Eye (tissue), 1 donor: ENCODE measurements around the gene KAT6B.
A peak's percentile ranks its signal among the peaks of the same experiment; 100 is the strongest.

Experiments
- DNase-seq: peaks from one replicate; pipeline ENCODE4 v3.0.0-alpha.2; 2015

KAT6B gene

DNA sequence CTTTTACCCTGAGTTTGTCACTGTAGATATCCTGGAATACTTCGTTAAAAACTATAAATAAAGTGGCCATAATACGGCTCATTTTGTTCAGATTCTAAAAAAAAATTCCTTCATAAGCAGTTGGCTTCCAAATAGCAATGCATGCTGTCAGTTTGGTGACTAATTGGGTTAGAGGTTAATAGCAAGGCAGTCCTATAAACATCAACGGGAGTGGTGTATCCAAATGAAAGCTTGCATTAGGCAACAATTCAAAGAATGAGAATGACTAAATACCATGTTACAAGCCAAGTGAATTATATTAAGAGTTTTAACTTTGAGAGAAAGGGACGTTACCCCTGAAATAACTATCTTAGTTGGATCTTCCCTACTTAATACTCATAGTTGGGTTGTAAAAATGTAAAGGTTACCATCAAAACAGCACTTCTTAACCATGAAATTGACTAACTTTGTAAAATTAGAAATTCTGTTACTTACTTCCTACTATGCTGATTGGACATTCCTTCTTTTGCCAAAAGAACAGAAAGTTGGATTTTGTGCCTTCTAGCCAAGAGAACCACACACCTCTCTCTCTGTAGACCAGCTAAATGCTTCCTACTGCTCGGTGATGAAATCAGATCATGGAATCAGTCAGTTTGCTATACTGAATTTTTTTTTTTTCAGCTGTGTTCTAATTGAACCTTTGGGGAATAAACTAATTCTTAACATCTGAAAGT lies 98.0 kb downstream of the KAT6B start:
- peak; percentile 66 for DNase-seq

GRCh38 chr10:74925291-74925690 lies 98.9 kb downstream of the KAT6B start:
- no peak for DNase-seq

GRCh38 chr10:74925708-74926107 lies 99.3 kb downstream of the KAT6B start:
- DNase-seq, result no peak

DNA sequence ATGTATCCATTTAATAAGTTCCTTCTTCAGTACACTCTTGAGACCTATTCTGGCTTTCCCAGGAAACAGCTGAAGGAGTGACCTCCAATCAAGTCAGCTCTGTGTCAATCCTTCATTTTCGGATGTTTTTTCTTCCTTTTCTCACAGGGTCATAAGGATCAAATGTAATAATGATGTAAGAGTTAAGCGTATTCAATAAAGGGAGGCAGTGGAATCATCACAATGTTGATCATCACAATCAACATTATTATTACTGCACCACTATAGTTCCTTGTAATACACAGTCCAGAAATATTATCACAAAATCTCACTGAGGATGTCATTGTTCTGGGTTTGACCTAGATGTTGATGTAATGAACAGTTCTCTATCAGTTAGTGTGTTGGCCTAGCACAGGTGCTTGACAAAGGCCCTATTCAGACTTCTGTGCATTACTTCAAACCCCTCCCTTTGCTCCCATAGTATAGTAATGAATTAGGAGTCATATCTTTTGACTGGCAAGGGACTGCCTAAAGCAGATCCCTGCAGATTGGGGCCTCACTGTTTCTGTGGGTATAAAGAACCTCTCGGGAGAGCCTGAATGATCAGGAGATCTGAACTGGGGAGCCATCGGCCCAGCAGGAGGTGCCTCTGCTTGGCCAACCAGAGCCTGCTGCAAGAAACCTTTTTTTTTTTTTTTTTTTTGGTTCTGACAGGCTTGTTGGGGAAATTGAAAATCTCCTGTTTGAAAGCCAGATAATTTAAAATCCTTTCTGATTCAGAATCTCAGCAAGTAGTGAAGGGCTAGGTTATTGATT lies 100.6 kb downstream of the KAT6B start:
- no peak for DNase-seq

DNA sequence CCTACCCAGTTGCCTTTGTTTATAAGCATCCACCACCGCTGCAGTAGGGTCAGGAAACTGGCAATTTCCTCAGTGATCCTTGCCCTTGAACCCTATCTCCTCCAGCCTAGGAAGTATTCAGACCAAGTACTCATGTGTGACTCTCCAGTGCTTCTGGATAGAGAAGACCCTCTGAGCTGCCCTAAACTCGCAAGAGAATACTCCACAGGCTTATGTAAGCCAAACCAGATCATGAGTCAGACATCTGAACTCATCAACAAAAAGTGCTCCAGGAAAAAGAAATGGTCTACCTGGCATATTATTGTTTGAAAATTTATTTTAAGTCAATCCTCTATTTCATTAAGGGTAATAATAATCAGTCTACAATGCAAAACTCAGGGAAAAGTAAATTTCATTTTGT lies 101.3 kb downstream of the KAT6B start:
- DNase-seq, result no peak

GRCh38 chr10:74928742-74929191 lies 102.4 kb downstream of the KAT6B start:
- no peak for DNase-seq

- DNase-seq, result no peak
Observed at GRCh38 chr10:74929197-74929596, 102.8 kb downstream of the KAT6B start.

GRCh38 chr10:74930965-74931364 lies 104.6 kb downstream of the KAT6B start:
- DNase-seq, result no peak

DNA sequence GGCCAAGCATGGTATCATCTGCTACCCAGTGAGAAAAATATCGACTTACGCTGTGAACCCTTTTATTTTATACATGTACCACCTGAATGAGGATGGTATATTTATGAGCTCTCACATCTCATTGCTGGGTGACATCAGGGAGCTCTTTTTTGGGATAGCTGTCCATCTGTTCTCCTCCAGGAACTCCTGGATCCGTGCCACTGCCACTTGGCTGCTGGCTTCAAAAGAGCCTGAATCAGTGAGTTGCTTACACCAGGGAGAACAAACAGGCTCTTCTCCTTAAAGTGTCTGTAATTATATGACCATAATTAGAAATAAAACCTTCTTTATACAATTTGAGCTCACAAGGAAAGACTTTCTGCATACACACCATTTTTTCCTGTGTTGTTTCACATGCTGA lies 106.2 kb downstream of the KAT6B start:
- DNase-seq, result no peak

- DNase-seq, result no peak
Observed at GRCh38 chr10:74934100-74934812, 107.9 kb downstream of the KAT6B start.

DNA sequence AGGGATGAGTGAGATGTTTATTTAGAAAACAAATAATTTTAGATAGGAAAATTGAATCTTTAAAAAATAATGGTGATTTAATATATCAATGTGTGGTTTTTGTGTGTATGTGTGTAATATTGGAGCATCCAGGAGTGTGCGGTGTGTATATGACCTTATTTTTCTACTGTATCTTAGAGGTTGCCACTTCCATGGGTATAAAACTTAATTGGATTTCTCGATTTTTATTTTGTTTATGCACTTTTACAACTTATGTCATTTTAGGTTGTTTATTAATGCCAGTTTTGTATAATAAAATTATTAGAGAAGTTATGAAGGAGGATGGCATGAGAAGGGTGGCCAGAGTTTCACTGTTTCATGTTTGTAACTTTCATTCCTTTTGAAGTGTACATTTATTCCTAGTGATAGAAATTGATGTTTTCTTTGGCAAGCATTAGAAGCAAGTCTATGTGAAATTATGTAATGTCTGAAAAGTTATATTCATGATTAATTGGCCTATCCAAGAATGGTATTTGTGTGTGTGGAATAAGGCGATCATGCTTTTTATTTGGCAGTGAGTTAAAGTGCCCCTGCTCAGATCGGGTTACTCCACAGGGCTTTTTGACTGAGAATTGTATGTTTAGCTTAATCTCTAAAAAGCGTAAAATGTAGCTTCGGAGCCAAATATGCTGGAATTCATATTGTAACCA lies 110.3 kb downstream of the KAT6B start:
- DNase-seq, result peak; percentile 59

GRCh38 chr10:74937266-74937856 lies 111.0 kb downstream of the KAT6B start:
- DNase-seq, result no peak

DNA sequence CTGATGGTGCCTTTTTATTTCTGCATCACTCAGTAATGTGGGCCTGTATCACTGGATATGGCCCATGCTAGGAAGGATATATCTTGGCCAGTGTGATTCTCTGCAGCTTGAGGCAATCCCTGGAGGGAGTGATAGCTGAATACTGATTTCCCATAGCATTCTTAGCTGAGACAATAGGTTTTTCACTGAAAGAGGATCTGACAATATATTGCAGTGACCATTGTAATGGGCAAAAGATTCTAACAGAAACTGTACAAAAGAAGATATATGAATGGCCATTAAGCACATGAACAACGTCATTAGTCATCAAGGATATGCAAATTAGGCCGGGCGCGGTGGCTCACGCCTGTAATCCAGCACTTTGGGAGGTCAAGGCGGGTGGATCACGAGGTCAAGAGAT lies 117.8 kb downstream of the KAT6B start:
- no peak for DNase-seq

DNA sequence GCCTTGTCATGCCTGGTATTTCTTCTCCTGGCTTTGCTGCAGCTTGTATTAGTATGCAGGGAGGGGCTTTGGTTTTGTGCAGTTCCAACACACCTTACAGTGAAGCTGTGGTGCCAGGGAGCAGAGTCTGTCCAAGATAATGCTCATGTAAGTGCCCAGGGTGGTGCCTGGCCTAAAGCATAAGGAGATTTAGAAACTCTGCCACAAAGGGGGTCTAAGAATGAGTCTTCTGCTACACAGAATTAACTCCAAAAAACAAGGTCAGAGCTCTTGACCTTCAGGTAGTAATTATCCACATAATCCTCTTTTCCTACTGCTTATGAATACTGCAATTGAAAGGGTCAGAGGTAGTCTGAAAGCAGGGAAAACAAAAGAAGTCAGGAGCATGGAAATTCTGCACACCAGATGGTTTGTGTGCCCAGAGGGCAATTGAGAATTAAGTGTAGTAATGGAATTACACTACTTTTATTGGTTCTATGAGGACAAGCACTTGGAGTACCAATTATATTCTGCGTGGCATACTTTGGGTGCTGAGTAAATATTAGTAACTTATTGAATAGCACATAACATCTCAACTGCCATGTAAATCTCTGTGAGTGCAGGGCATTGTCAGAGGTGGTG lies 121.5 kb downstream of the KAT6B start:
- DNase-seq, result no peak

- DNase-seq, result no peak
Observed at GRCh38 chr10:74949034-74949832, 122.8 kb downstream of the KAT6B start.

- DNase-seq, result no peak
Observed at GRCh38 chr10:74949843-74950765, 123.7 kb downstream of the KAT6B start.

DNA sequence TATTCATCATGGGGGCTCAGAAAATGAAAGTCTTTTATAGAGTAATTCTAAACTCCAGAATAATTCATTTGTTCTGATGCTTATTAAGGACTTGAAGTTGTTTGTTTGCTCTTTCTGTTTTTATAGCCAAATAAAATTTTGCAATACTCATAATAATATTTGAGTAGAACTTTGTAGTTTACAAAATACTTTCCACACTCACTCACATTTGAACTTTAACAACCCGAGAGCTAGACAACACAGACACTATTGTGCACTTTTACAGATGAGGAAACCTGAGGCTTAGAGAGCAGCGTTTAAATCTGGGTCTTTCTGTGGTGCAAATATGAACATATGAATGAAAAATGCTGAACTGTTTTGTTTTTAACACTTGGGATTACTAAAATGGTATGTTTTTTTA lies 126.8 kb downstream of the KAT6B start:
- no peak for DNase-seq

DNA sequence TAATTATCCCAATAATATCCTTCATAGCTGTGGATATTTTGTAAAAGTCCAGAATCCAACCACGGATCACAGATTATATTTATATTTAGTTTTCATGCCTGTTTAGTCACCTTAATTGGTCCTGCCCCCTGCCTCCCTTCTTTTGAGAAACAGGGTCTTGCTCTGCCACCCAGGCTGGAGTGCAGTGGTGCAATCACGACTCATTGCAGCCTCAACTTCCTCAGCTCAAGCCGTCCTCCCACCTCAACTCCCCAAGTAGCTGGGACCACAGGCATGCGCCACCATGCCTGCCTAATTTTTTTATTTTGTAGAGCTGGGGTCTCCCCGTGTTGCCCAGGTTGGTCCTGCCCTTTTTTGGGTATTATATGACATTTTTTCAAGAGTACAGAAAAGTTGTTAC lies 129.4 kb downstream of the KAT6B start:
- no peak for DNase-seq

GRCh38 chr10:74956555-74957111 lies 130.2 kb downstream of the KAT6B start:
- DNase-seq, result no peak
